ENCODE data around the gene TPST1. TPM values are rescaled to one million over a fixed set of nuclear protein-coding genes. Genes with fewer than 3 reads are reported as not detected.
"Not testable (repeated sequence)": the region's sequence is repeated elsewhere in the genome, so short reads cannot be mapped to it uniquely, and the experiment has no call there.

TPST1 gene
- total and polyA plus RNA-seq, 4 experiments from 2014 or later: 0.24 to 1.2 (median 0.98) TPM

- H3K27me3 Mint-ChIP-seq; H3K4me3 Mint-ChIP-seq; DNase-seq; H3K27me3 ChIP-seq (ENCODE audit: insufficient read depth, low read length); H3K9me3 ChIP-seq (ENCODE audit: control insufficient read depth in 1 of 2, low read length in 2 of 2); intact Hi-C loops (cut with micrococcal nuclease); CTCF ChIA-PET (ENCODE audit: partially characterized antibody); H3K4me3 ChIP-seq (ENCODE audit: low read length in 2 of 2); POLR2A ChIA-PET (ENCODE audit: partially characterized antibody); H3K27ac Mint-ChIP-seq; H3K36me3 ChIP-seq (ENCODE audit: insufficient read depth, low read length); H3K4me1 ChIP-seq (ENCODE audit: insufficient read depth, low read length); H3K4me1 Mint-ChIP-seq; H3K9me3 Mint-ChIP-seq; H3K27ac ChIP-seq (ENCODE audit: low read depth, low read length): not testable (repeated sequence)
- peaks cover 4 to 28% of the 10 kb centered on the region in 2 donors for H3K36me3 Mint-ChIP-seq
Measured at GRCh38 chr7:66374141-66374840, 169.2 kb downstream of the TPST1 start.

- no peaks in the 10 kb centered on the region for H3K4me1 ChIP-seq (ENCODE audit: insufficient read depth, low read length)
- no peak overlapping the region for H3K27ac Mint-ChIP-seq
- H3K9me3 ChIP-seq (ENCODE audit: control insufficient read depth in 1 of 2, low read length in 2 of 2): no peaks in the 10 kb centered on the region
- no peaks in the 10 kb centered on the region for H3K27me3 Mint-ChIP-seq
- POLR2A ChIA-PET (ENCODE audit: partially characterized antibody): interaction anchor here (0.9 kb wide), 1 partner anchor 12 kb away, joined by 3 read pairs; no protein-coding TSS in a partner anchor
- peaks cover 10 to 40% of the 10 kb centered on the region in 2 donors for H3K36me3 Mint-ChIP-seq
- H3K36me3 ChIP-seq (ENCODE audit: insufficient read depth, low read length): no peaks in the 10 kb centered on the region
- H3K9me3 Mint-ChIP-seq: peaks cover 2 to 19% (median 9%) of the 10 kb centered on the region in 8 donors
- intact Hi-C loops (cut with micrococcal nuclease): no loop called here
- H3K4me3 Mint-ChIP-seq: no peak overlapping the region
- H3K4me3 ChIP-seq (ENCODE audit: low read length in 2 of 2): no peak overlapping the region
- CTCF ChIA-PET (ENCODE audit: partially characterized antibody): no interaction called here
- H3K4me1 Mint-ChIP-seq: no peaks in the 10 kb centered on the region
- no peak overlapping the region for H3K27ac ChIP-seq (ENCODE audit: low read depth, low read length)
- no peak for DNase-seq
- H3K27me3 ChIP-seq (ENCODE audit: insufficient read depth, low read length): no peaks in the 10 kb centered on the region
Measured at GRCh38 chr7:66376264-66376945, 171.3 kb downstream of the TPST1 start.

- H3K9me3 Mint-ChIP-seq: peaks cover 2 to 19% (median 9%) of the 10 kb centered on the region in 8 donors
- Histone ChIP-seq H3K9me3 (ENCODE audit: control insufficient read depth in 1 of 2, low read length in 2 of 2) (no peaks in the 10 kb centered on the region), H3K4me3 (ENCODE audit: low read length in 2 of 2) (no peak overlapping the region), H3K36me3 (ENCODE audit: insufficient read depth, low read length) (no peaks in the 10 kb centered on the region), H3K27me3 (ENCODE audit: insufficient read depth, low read length) (no peaks in the 10 kb centered on the region), H3K4me1 (ENCODE audit: insufficient read depth, low read length) (no peaks in the 10 kb centered on the region), H3K27ac (ENCODE audit: low read depth, low read length) (no peak overlapping the region)
- no peak overlapping the region for H3K4me3 Mint-ChIP-seq
- peaks cover 10 to 40% of the 10 kb centered on the region in 2 donors for H3K36me3 Mint-ChIP-seq
- intact Hi-C loops (cut with micrococcal nuclease): no loop called here
- no peaks in the 10 kb centered on the region for H3K4me1 Mint-ChIP-seq
- DNase-seq: no peak
- ChIA-PET POLR2A (ENCODE audit: partially characterized antibody) (interaction anchor here (0.9 kb wide), 1 partner anchor 13 kb away, joined by 3 read pairs; no protein-coding TSS in a partner anchor), CTCF (ENCODE audit: partially characterized antibody) (no interaction called here)
- no peak overlapping the region for H3K27ac Mint-ChIP-seq
- no peaks in the 10 kb centered on the region for H3K27me3 Mint-ChIP-seq
Measured at GRCh38 chr7:66377045-66377444, 171.9 kb downstream of the TPST1 start.

- Histone ChIP-seq H3K9me3 (ENCODE audit: control insufficient read depth in 1 of 2, low read length in 2 of 2) (no peaks in the 10 kb centered on the region), H3K4me3 (ENCODE audit: low read length in 2 of 2) (no peak overlapping the region), H3K4me1 (ENCODE audit: insufficient read depth, low read length) (no peaks in the 10 kb centered on the region), H3K27ac (ENCODE audit: low read depth, low read length) (no peak overlapping the region), H3K27me3 (ENCODE audit: insufficient read depth, low read length) (no peaks in the 10 kb centered on the region), H3K36me3 (ENCODE audit: insufficient read depth, low read length) (no peaks in the 10 kb centered on the region)
- intact Hi-C loops (cut with micrococcal nuclease): no loop called here
- Mint-ChIP-seq H3K4me1 (no peaks in the 10 kb centered on the region), H3K27me3 (no peaks in the 10 kb centered on the region), H3K27ac (no peak overlapping the region), H3K9me3 (peaks cover 2 to 19% (median 9%) of the 10 kb centered on the region in 8 donors), H3K4me3 (no peak overlapping the region), H3K36me3 (peaks cover 10 to 40% of the 10 kb centered on the region in 2 donors)
- CTCF ChIA-PET (ENCODE audit: partially characterized antibody): no interaction called here
- POLR2A ChIA-PET (ENCODE audit: partially characterized antibody): no interaction called here
- DNase-seq: no peak
Measured at GRCh38 chr7:66377714-66378113, 172.6 kb downstream of the TPST1 start.

- POLR2A ChIA-PET (ENCODE audit: partially characterized antibody): no interaction called here
- Histone ChIP-seq H3K4me1 (ENCODE audit: insufficient read depth, low read length) (no peaks in the 10 kb centered on the region), H3K4me3 (ENCODE audit: low read length in 2 of 2) (no peak overlapping the region), H3K36me3 (ENCODE audit: insufficient read depth, low read length) (no peaks in the 10 kb centered on the region), H3K9me3 (ENCODE audit: control insufficient read depth in 1 of 2, low read length in 2 of 2) (no peaks in the 10 kb centered on the region), H3K27ac (ENCODE audit: low read depth, low read length) (no peak overlapping the region), H3K27me3 (ENCODE audit: insufficient read depth, low read length) (no peaks in the 10 kb centered on the region)
- no peak for DNase-seq
- CTCF ChIA-PET (ENCODE audit: partially characterized antibody): no interaction called here
- H3K4me1 Mint-ChIP-seq: no peaks in the 10 kb centered on the region
- no peak overlapping the region for H3K4me3 Mint-ChIP-seq
- intact Hi-C loops (cut with micrococcal nuclease): no loop called here
- H3K9me3 Mint-ChIP-seq: peaks cover 2 to 19% (median 9%) of the 10 kb centered on the region in 8 donors
- H3K27me3 Mint-ChIP-seq: no peaks in the 10 kb centered on the region
- no peak overlapping the region for H3K27ac Mint-ChIP-seq
- H3K36me3 Mint-ChIP-seq: peaks cover 10 to 40% of the 10 kb centered on the region in 2 donors
Measured at GRCh38 chr7:66379542-66380160, 174.5 kb downstream of the TPST1 start.

- H3K4me1 Mint-ChIP-seq: peaks cover 0 to 1% (median under 1%) of the 10 kb centered on the region in 4 donors
- H3K4me3 ChIP-seq (ENCODE audit: low read length in 2 of 2): no peak overlapping the region
- no peak overlapping the region for H3K27ac ChIP-seq (ENCODE audit: low read depth, low read length)
- peaks cover 10 to 40% of the 10 kb centered on the region in 2 donors for H3K36me3 Mint-ChIP-seq
- ChIA-PET POLR2A (ENCODE audit: partially characterized antibody) (no interaction called here), CTCF (ENCODE audit: partially characterized antibody) (no interaction called here)
- H3K9me3 Mint-ChIP-seq: peaks cover 2 to 19% (median 9%) of the 10 kb centered on the region in 8 donors
- no peaks in the 10 kb centered on the region for H3K36me3 ChIP-seq (ENCODE audit: insufficient read depth, low read length)
- DNase-seq: no peak
- H3K4me1 ChIP-seq (ENCODE audit: insufficient read depth, low read length): no peaks in the 10 kb centered on the region
- no peak overlapping the region for H3K4me3 Mint-ChIP-seq
- H3K27me3 Mint-ChIP-seq: no peaks in the 10 kb centered on the region
- no peak overlapping the region for H3K27ac Mint-ChIP-seq
- no peaks in the 10 kb centered on the region for H3K9me3 ChIP-seq (ENCODE audit: control insufficient read depth in 1 of 2, low read length in 2 of 2)
- intact Hi-C loops (cut with micrococcal nuclease): no loop called here
- H3K27me3 ChIP-seq (ENCODE audit: insufficient read depth, low read length): no peaks in the 10 kb centered on the region
Measured at GRCh38 chr7:66380272-66380888, 175.2 kb downstream of the TPST1 start.

Data from CD4-positive, alpha-beta memory T cell (primary cell).